GM12878 (cell line): ENCODE measurements around the gene GOSR1. TPM values are rescaled to one million over a fixed set of nuclear protein-coding genes. Genes with fewer than 3 reads are reported as not detected.

ENCODE experiments used
- ATAC-seq: fragments of 200-7000 bp; cut with Tn5 transposase; 3 replicates; pipeline ENCODE4 v1.9.1; 2020; ENCODE audit warnings: mild to moderate bottlenecking, moderate library complexity
- BruUV-seq: library from RNA; stranded (reverse); fragments of 400-500 nt; replicated peaks from 2 replicates; lab custom pipeline; 2021; lab: Mats Ljungman, UMichigan
- CTCF ChIA-PET: fragments of 300-600 bp; sonication (Branson Sonifier 250); formaldehyde crosslinking; extraction: SDS; loops from one replicate; lab custom pipeline; 2021; ENCODE audit warnings: inconsistent platforms; lab: Yijun Ruan, JAX
- POLR2A ChIA-PET: fragments of 350-600 bp; formaldehyde crosslinking; extraction: SDS; loops from one replicate; lab custom pipeline; 2021; ENCODE audit warnings: inconsistent platforms; lab: Charles Lee
- RAD21 ChIA-PET: fragments of 300-600 bp; sonication (Branson Sonifier 250); formaldehyde crosslinking; loops from one replicate; lab custom pipeline; 2023; ENCODE audit warnings: antibody characterized with exemption; ENCODE audit not compliant: unreplicated experiment; lab: Charles Lee
- SMC1A ChIA-PET: fragments of 300-600 bp; sonication (Branson Sonifier 250); formaldehyde crosslinking; loops from one replicate; lab custom pipeline; 2023; ENCODE audit not compliant: unreplicated experiment, uncharacterized antibody; lab: Charles Lee
- DNase-seq: peaks from one replicate; pipeline ENCODE4 v3.0.0-alpha.2; 2011; ENCODE audit warnings: low read depth, low spot score
- FAIRE-seq: peaks from 3 replicates; lab custom pipeline; 2011; peaks lifted over from hg19 to GRCh38; lab: Jason Lieb, UNC
- H2AFZ ChIP-seq: 2 replicates; pipeline ENCODE4 v1.6.0; 2011; ENCODE audit warnings: low read depth, low read length, control low read depth; ENCODE audit not compliant: control insufficient read depth
- H3K27ac ChIP-seq: 2 replicates; pipeline ENCODE4 v1.5.1; 2011; ENCODE audit warnings: control low read depth; ENCODE audit not compliant: control insufficient read depth, insufficient read depth
- H3K27me3 ChIP-seq, 2 experiments: replicated peaks in 1 of 2; 2 replicates each; pipeline versions ENCODE4 v1.6.0 to v1.6.1; 2011; ENCODE audit warnings: low read length in 1 of 2; ENCODE audit not compliant: control insufficient read depth in 2 of 2, insufficient read depth in 2 of 2
- H3K36me3 ChIP-seq, 2 experiments: 2 replicates each; pipeline ENCODE4 v1.5.1; 2011; ENCODE audit warnings: low read length in 1 of 2; ENCODE audit not compliant: control insufficient read depth in 2 of 2, insufficient read depth in 2 of 2
- H3K4me1 ChIP-seq: 2 replicates; pipeline ENCODE4 v1.6.1; 2011; ENCODE audit warnings: mild to moderate bottlenecking, low read length, moderate library complexity, mixed read lengths; ENCODE audit not compliant: control insufficient read depth, insufficient read depth
- H3K4me2 ChIP-seq: 2 replicates; pipeline ENCODE4 v1.6.0; 2011; ENCODE audit warnings: control low read depth; ENCODE audit not compliant: control insufficient read depth, insufficient read depth
- H3K4me3 ChIP-seq: fragments of 200-600 bp; sonication (generic); 2 replicates; pipeline ENCODE4 v1.5.1; 2016
- H3K79me2 ChIP-seq: 2 replicates; pipeline ENCODE4 v1.6.0; 2011; ENCODE audit warnings: low read length; ENCODE audit not compliant: control insufficient read depth, insufficient read depth
- H3K9ac ChIP-seq: 2 replicates; pipeline ENCODE4 v1.8.0; 2011; ENCODE audit warnings: low read length, control low read depth, mixed read lengths; ENCODE audit not compliant: control insufficient read depth, insufficient read depth
- H3K9me3 ChIP-seq: replicated peaks from 3 replicates; pipeline ENCODE4 v1.5.1; 2011; ENCODE audit warnings: mild to moderate bottlenecking, low read length; ENCODE audit not compliant: control insufficient read depth, insufficient read depth
- H4K20me1 ChIP-seq: 2 replicates; pipeline ENCODE4 v1.6.0; 2011; ENCODE audit not compliant: control insufficient read depth, insufficient read depth
- BRCA1 ChIP-seq: IDR thresholded peaks from 2 replicates; pipeline ENCODE4 v1.6.1; 2011; ENCODE audit warnings: low read depth, low read length, improper control_type of control experiment
- EP300 ChIP-seq, 2 experiments: fragments of 150-350 bp in 1 of 2; IDR thresholded peaks; 2 replicates each; pipeline ENCODE4 v1.6.1; 2011 to 2012; ENCODE audit warnings: low read depth in 2 of 2, low read length in 2 of 2, borderline replicate concordance in 1 of 2, improper control_type of control experiment in 1 of 2, inconsistent platforms in 1 of 2; ENCODE audit not compliant: control insufficient read depth in 1 of 2
- ESRRA ChIP-seq: IDR thresholded peaks from 2 replicates; pipeline ENCODE4 v1.6.1; 2012; ENCODE audit warnings: mild to moderate bottlenecking, low read length, improper control_type of control experiment
- ETV6 ChIP-seq, 2 experiments: fragments of 450-650 bp in 1 of 2; IDR thresholded peaks in 1 of 2; conservative IDR thresholded peaks in 1 of 2; 2 replicates each; pipeline ENCODE4 v1.6.1; 2014; ENCODE audit warnings: antibody characterized with exemption in 1 of 2, borderline replicate concordance in 1 of 2, low read depth in 1 of 2, mild to moderate bottlenecking in 1 of 2, moderate library complexity in 1 of 2
- HCFC1 ChIP-seq: fragments of 150-350 bp; IDR thresholded peaks from 2 replicates; pipeline ENCODE4 v1.6.1; 2014; ENCODE audit warnings: low read length
- HDAC6 ChIP-seq: fragments of 200-600 bp; sonication (generic); IDR thresholded peaks from one replicate; pipeline ENCODE4 v1.8.0; 2017; ENCODE audit warnings: antibody characterized with exemption; ENCODE audit not compliant: unreplicated experiment
- IRF4 ChIP-seq: IDR thresholded peaks from 2 replicates; pipeline ENCODE4 v1.6.1; 2011; ENCODE audit warnings: low read depth, low read length
- MYB ChIP-seq: fragments of 150-350 bp; IDR thresholded peaks from 2 replicates; pipeline ENCODE4 v1.6.1; 2014; ENCODE audit warnings: mild to moderate bottlenecking, low read depth, low read length, borderline replicate concordance
- NFXL1 ChIP-seq: fragments of 450-650 bp; IDR thresholded peaks from 2 replicates; pipeline ENCODE4 v1.6.1; 2017; ENCODE audit warnings: antibody characterized with exemption, mild to moderate bottlenecking, borderline replicate concordance
- PAX8 ChIP-seq: fragments of 450-650 bp; IDR thresholded peaks from 2 replicates; pipeline ENCODE4 v1.6.1; 2017; ENCODE audit warnings: mild to moderate bottlenecking, moderate library complexity
- POLR2AphosphoS5 ChIP-seq: IDR thresholded peaks from 2 replicates; pipeline ENCODE4 v1.6.1; 2011; ENCODE audit warnings: mild to moderate bottlenecking, low read length, inconsistent platforms
- REST ChIP-seq: IDR thresholded peaks from 2 replicates; pipeline ENCODE4 v1.6.1; 2012; ENCODE audit warnings: mild to moderate bottlenecking, low read depth, low read length
- RFX5 ChIP-seq: IDR thresholded peaks from 2 replicates; pipeline ENCODE4 v1.6.1; 2011; ENCODE audit warnings: low read depth, low read length, improper control_type of control experiment
- WGBS: methylation state at CpG from one replicate; pipeline ENCODE4 v1.1.6; 2016; ENCODE audit warnings: low lambda C conversion rate; ENCODE audit not compliant: insufficient replicate concordance, insufficient coverage; ENCODE audit errors: missing lambda C conversion rate; 5-methylcytosine and 5-hydroxymethylcytosine counted together
- in situ Hi-C: fragments of 300-500 bp; cut with MboI; formaldehyde crosslinking; loops from 9 replicates; pipeline ENCODE4 v1.14.3; 2018; ENCODE audit warnings: mixed read lengths
- intact Hi-C: fragments of 100-400 bp; cut with micrococcal nuclease; formaldehyde crosslinking; loops from one replicate; pipeline ENCODE4 v1.14.2; 2022; ENCODE audit not compliant: unreplicated experiment
- polyA plus RNA-seq, 11 experiments: library from polyadenylated mRNA; depleted of rRNA in 4 of 11; unstranded in 6 of 11; stranded (reverse) in 5 of 11; fragments of >200 nt; fragmentation: Nextera tagmentation in 4 of 11; fragmentation: Illumina TruSeq in 1 of 11; extraction: Ambion mirVana in 4 of 11; extraction: Trizol in 1 of 11; gene quantifications; 1 replicate in 1 of 11; 2 replicates in 10 of 11; pipeline versions ENCODE4 v1.2.1 to v1.2.3, GENCODE V29; 2011 to 2016; ENCODE audit warnings: inconsistent platforms in 2 of 11, missing spikeins in 2 of 11, low read depth in 1 of 11
- total RNA-seq, 4 experiments: library from RNA; depleted of rRNA in 3 of 4; stranded (reverse); fragments of >200 nt in 3 of 4; fragmentation: Illumina TruSeq in 1 of 4; extraction: Trizol in 1 of 4; gene quantifications; 2 replicates each; pipeline versions ENCODE4 v1.2.1 to v1.2.3, GENCODE V29; 2013 to 2021

The GOSR1 gene
- total and polyA plus RNA-seq, 10 of the 15 experiments (the other 5 are each of a cell fraction or from before 2014, with no cell fraction given), result 21.4 to 99.3 (median 42.9) TPM

- peaks cover 7% of the 10 kb centered on the region for H3K4me1 ChIP-seq
- 2% methylated on average over 9 of the region's 9 CpGs for WGBS
- TSS peak; percentile 78 for BruUV-seq
- peak overlapping the region; percentile 100 for H3K9ac ChIP-seq
- no peaks in the 10 kb centered on the region for H3K27me3 ChIP-seq
- no peaks in the 10 kb centered on the region for H3K9me3 ChIP-seq
- DNase-seq (no peak), ATAC-seq (peak; percentile 79), FAIRE-seq (no peak)
- POLR2A ChIA-PET, result interaction anchor here (0.9 kb wide), 2 partner anchors 11 to 71 kb away, joined by 3 read pairs; no protein-coding TSS in a partner anchor
- H3K27ac ChIP-seq, result peak overlapping the region; percentile 99
- H3K79me2 ChIP-seq, result peaks cover 23% of the 10 kb centered on the region
- peak overlapping the region; percentile 89 for H3K4me2 ChIP-seq
- H4K20me1 ChIP-seq, result no peaks in the 10 kb centered on the region
- CTCF ChIA-PET, result interaction anchor here (1.3 to 4.2 kb wide), 9 partner anchors 11 to 373 kb away, joined by 3 to 45 read pairs (median 8); no protein-coding TSS in a partner anchor
- H3K36me3 ChIP-seq, result no peaks in the 10 kb centered on the region; a peak in 1 of 4 replicates
- intact Hi-C loops, result loop anchor here (1.0 to 10.0 kb wide), 4 partner anchors 73 to 373 kb away; no protein-coding TSS in a partner anchor
- peak overlapping the region; percentile 93 for H3K4me3 ChIP-seq
- H2AFZ ChIP-seq, result peak overlapping the region; percentile 100
- in situ Hi-C loops, result loop anchor here (5.0 kb wide), 1 partner anchor 240 kb away; no protein-coding TSS in a partner anchor
- RAD21 ChIA-PET, result interaction anchor here (0.8 to 3.0 kb wide), 7 partner anchors 11 to 238 kb away, joined by 3 to 22 read pairs (median 6); no protein-coding TSS in a partner anchor
- SMC1A ChIA-PET, result interaction anchor here (1.0 to 3.2 kb wide), 6 partner anchors 13 to 187 kb away, joined by 3 to 34 read pairs (median 6); partner anchors contain the start of gene BLMH
- TF ChIP-seq PAX8 (0 out of 2 replicates have a peak, but pooled peaks have one; percentile 7), HCFC1 (no peak), RFX5 (no peak), POLR2AphosphoS5 (peak; percentile 14; the same call in 1 of the 2 replicates), EP300 (IDR thresholded peaks at IDR 0.05; ENCODE audit: borderline replicate concordance in 1 of 2, control insufficient read depth in 1 of 2, low read depth in 2 of 2, low read length in 2 of 2) (0 out of 4 replicates have a peak, but pooled peaks of 1 of the 2 experiments have one; percentile 11)
Observed at GRCh38 chr17:30477774-30478115, 537 bp downstream of the GOSR1 start.

DNA sequence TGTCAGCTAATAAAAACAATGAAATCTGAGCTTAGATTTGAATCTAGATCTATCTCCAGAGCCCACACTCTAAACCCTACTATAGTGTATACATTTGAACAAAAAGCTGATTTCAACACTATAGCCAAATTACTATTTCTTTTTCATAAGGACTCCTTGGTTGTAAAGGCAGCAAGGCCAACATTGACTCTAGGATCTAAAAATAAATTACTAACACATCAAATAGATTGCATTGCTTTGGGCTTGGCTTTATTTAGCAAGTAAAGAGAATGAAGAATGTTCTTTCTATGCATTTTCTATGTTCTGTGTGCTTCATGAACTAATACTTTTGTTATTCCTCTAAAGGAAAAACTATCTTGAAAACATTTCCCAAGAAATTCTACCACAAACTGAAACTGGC is 5.3 kb downstream of the GOSR1 start:
- intact Hi-C loops, result no loop called here
- H3K9ac ChIP-seq, result no peak overlapping the region
- no peak overlapping the region for H2AFZ ChIP-seq
- no peak overlapping the region for H3K27ac ChIP-seq
- POLR2A ChIA-PET, result no interaction called here
- no peaks in the 10 kb centered on the region for H3K9me3 ChIP-seq
- in situ Hi-C loops, result no loop called here
- H3K79me2 ChIP-seq, result peaks cover 19% of the 10 kb centered on the region
- no peaks in the 10 kb centered on the region for H3K27me3 ChIP-seq
- BruUV-seq, result no TSS peak
- RAD21 ChIA-PET, result interaction anchor here (1.6 kb wide), 1 partner anchor 143 kb away, joined by 4 read pairs; no protein-coding TSS in a partner anchor
- DNase-seq (no peak), ATAC-seq (no peak), FAIRE-seq (no peak)
- no peaks in the 10 kb centered on the region for H4K20me1 ChIP-seq
- H3K4me1 ChIP-seq, result no peaks in the 10 kb centered on the region
- H3K36me3 ChIP-seq, result peaks cover 3 to 4% of the 10 kb centered on the region in 2 experiments; a peak in 3 of 4 replicates
- no peak overlapping the region for H3K4me3 ChIP-seq
- SMC1A ChIA-PET, result interaction anchor here (0.9 kb wide), 1 partner anchor 124 kb away, joined by 3 read pairs; no protein-coding TSS in a partner anchor
- CTCF ChIA-PET, result no interaction called here
- TF ChIP-seq HDAC6 (no peak), BRCA1 (no peak), MYB (no peak), RFX5 (no peak), ETV6 (conservative IDR thresholded peaks at IDR 0.05 in 1 of 2, IDR thresholded peaks at IDR 0.05 in 1 of 2; ENCODE audit: borderline replicate concordance in 1 of 2, low read depth in 1 of 2) (no peak), REST (no peak), IRF4 (no peak), ESRRA (no peak), NFXL1 (no peak)
- no peak overlapping the region for H3K4me2 ChIP-seq
